NCI-H446 treated with DMSO at 0.1 percent for 48 hours (cell line): Measurements from ENCODE around the gene ELAVL4.

Experiments used
- DNase-seq: peaks from one replicate; lab custom pipeline; 2025; lab: John Stamatoyannopoulos, UW

Gene ELAVL4

DNA sequence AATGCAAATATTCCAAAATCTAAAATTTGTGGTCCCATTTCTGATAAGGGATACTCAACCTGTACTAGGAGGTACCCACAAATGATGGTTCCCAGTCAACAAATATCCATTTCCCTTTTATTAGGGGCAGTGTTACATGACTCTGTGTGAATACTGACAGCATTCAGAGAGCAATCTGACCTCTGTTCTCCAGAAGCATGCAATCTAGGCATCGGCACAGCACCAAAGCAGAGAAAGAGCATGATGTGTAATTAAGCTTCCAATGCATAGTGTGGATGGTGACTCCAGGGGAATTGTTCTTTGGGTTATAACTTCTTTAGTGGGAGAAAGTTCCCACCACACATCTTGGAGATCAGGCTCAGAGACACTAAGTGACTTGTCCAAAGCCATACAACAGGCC is 71.6 kb downstream of the ELAVL4 start:
- no peak for DNase-seq

GRCh38 chr1:50181027-50181663 is 72.4 kb downstream of the ELAVL4 start:
- DNase-seq: no peak

DNA sequence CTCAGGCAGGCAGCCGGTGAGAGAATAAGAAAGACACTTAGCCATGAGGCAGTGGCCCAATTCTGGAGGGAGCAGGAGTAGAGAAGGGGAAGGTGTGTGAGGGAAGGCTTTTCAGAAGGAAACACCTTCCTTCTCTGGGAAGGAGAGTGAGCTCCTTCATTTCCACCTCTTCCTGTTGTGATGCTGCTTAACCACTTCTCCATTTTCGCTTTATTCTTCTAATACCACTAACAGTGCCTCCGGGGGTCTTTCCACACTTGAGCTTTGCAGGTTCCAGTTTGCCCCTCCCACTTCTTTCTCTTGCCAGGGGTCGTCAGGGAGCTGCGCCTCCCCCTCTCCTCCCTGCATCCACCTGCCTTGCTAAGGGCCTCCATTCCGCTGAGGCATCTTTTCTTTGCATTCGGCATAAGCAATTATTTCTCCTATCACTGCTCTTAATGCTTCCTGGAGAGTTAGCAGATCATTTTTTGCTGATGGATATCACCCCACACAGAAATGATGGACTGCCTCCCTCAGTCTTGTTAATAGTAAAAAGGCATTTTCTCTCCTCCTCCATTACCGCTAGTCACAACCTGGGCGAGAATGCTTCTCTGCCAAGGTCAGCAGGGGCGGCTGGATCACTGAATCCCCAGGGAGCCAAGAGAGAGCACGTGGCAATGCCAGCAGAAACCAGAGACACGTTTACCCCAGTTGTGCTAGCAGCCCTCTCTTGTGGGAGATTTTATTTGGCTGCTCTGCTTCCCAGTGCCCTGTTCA is 74.8 kb downstream of the ELAVL4 start:
- DNase-seq: no peak

- DNase-seq: no peak
These were observed 80.6 kb downstream of the ELAVL4 start for GRCh38 chr1:50189369-50189768.

- DNase-seq: no peak
These were observed 84.3 kb downstream of the ELAVL4 start for GRCh38 chr1:50193002-50193401.

- DNase-seq: no peak
These were observed 86.5 kb downstream of the ELAVL4 start for GRCh38 chr1:50195205-50195604.

DNA sequence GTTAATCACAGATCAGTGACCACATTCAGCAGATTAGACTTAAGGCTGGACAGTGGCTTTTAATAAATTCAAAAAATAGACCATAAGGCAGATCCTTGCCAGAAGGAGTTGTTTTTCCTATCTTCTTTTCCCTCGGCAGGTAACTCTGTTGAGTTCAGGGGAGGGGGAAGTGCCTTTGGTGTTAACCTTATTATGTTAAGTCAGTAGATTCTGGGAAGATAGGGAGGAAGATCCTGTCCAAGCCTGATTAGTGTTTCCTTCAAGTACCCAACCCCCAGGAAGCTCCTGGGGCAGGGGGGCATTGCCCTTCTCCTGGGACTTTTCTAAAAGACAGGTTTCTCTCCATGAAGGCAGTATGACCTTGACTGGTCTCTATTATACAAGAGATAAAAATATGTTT is 87.4 kb downstream of the ELAVL4 start:
- no peak for DNase-seq

GRCh38 chr1:50197216-50197615 is 88.5 kb downstream of the ELAVL4 start:
- DNase-seq: peak; percentile 28

- no peak for DNase-seq
These were observed 99.6 kb downstream of the ELAVL4 start for GRCh38 chr1:50208315-50208714.

GRCh38 chr1:50208756-50209155 is 100.0 kb downstream of the ELAVL4 start:
- DNase-seq: no peak

GRCh38 chr1:50209749-50210148 is 101.0 kb downstream of the ELAVL4 start:
- DNase-seq: no peak

DNA sequence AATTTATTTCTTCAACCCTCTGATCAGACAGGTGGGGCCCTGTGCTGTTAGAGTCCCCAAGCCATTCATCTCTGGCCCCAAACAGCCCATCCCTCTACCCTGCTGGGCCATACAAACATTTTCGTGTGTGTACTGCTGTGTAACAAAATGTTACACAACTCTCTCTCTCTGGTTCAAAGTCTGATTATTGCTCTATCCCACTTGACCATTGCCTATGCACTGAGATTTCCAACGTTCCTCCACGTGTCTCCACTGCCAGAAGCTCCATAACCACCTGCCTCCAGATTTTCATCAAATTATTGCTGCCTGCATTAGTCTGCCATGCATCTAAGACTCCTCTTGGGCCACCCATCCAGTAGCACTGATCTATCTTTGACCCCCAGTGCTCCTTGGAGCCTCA is 104.8 kb downstream of the ELAVL4 start:
- DNase-seq: no peak

DNA sequence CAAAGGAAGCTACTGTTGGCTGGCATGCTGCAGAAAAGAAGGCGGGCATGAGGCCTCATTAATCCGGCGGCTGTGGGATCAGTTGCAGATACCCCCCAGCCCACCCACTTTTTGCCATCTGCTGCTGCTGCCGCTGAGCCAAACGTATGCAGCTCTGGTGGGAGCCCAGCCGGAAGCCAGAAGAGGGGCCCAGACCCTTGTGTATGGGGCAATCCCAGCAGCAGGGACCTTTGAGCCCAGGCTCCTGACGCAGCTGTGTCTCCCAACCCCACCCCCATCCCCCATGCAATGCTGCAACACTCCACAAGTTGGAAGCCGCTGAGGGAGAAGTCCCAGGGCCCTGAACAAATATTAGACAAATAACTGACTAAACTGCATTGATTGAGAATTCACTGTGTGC is 106.0 kb downstream of the ELAVL4 start:
- no peak for DNase-seq

GRCh38 chr1:50218344-50219120 is 109.8 kb downstream of the ELAVL4 start:
- no peak for DNase-seq

GRCh38 chr1:50228871-50229384 is 120.2 kb downstream of the ELAVL4 start:
- no peak for DNase-seq

DNA sequence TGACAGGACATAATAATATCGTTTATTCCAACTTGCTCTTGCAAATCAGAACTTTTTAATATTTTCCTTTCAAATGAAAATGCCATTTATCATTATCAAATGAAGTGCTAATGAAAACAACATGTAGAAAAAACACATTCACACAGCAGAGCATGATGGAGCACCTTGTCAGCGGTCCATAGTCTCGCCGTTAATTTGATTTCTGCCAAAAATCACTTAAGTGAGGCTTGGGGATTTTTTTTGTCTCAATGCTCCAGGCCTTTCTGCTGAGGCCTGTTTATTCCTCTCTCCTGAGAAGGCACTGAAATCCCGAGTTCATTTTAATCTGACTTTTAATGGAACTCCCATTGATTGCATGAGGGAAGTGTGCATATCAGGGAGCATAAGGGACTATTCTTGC is 122.5 kb downstream of the ELAVL4 start:
- DNase-seq: no peak

- no peak for DNase-seq
These were observed 123.6 kb downstream of the ELAVL4 start for GRCh38 chr1:50232336-50232735.

- no peak for DNase-seq
These were observed 127.9 kb downstream of the ELAVL4 start for GRCh38 chr1:50236656-50237055.

DNA sequence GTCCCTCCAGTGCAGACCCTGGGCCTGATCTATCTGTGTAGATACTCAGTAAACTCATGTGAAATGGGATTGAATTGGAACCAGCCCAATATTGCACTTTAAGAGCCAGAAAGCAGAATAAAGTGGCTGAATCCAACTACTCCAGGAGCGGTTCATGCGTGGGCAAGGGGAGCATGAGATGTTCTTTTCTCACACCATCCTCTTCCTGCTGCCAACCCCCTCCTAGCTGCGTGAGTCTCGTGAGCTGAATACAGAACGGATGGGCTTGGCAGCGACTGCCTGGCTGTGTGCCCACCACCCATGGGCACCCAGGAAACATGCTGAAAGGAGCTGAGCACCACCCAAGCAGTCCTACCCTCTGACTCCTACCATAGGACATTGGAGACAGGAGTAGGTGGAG is 128.3 kb downstream of the ELAVL4 start:
- DNase-seq: no peak

- no peak for DNase-seq
These were observed 135.2 kb downstream of the ELAVL4 start for GRCh38 chr1:50243939-50244338.

- no peak for DNase-seq
These were observed 138.1 kb downstream of the ELAVL4 start for GRCh38 chr1:50246869-50247268.

GRCh38 chr1:50251702-50252101 is 143.0 kb downstream of the ELAVL4 start:
- DNase-seq: no peak

DNA sequence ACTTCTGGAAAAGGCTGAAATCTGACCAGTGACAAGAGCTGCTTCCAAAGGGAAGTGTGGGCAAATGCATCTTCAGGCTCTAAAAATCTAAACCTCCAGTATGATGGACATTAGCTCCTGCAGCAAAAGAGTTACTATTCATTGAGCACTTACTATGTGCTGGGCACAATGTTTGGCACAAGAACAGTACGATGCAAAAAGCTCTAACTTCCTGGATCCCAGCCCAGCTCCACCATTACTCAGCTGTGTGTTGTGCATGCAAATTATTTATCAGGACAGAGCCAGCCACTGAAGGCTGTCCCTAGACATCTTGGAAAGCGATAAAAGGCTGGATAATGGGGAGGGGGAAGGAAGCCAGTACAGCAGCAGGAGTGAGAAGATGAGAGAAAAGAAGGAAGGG is 143.5 kb downstream of the ELAVL4 start:
- DNase-seq: no peak
